ENCODE results near the gene SEC24C. TPM values are rescaled to one million over a fixed set of nuclear protein-coding genes. Genes with fewer than 3 reads are reported as not detected.

SEC24C gene
- total RNA-seq, 2 experiments from 2014 or later, result 53.6 to 87.1 TPM

- Histone ChIP-seq H2AFZ (ENCODE audit: low read length) (no peak overlapping the region), H3K27ac (ENCODE audit: low read depth, low read length, poor library complexity, severe bottlenecking) (no peak overlapping the region), H3K79me2 (ENCODE audit: insufficient read depth, low read depth, low read length) (peaks cover 26% of the 10 kb centered on the region; the same call in 1 of the 2 replicates), H3K9me3 (ENCODE audit: low read length) (no peaks in the 10 kb centered on the region), H3K4me2 (ENCODE audit: low read length) (no peak overlapping the region), H3K9me2 (ENCODE audit: insufficient read depth, low read length) (no peaks in the 10 kb centered on the region), H4K20me1 (ENCODE audit: insufficient read depth, low read length) (no peaks in the 10 kb centered on the region; the same call in 1 of the 2 replicates), H3K36me3 (ENCODE audit: insufficient read depth, low read length) (peaks cover 71% of the 10 kb centered on the region), H3K4me1 (ENCODE audit: insufficient read depth, low read length, poor library complexity, severe bottlenecking) (peaks cover 4% of the 10 kb centered on the region), H3K4me3 (ENCODE audit: low read depth, low read length, poor library complexity, severe bottlenecking) (no peak overlapping the region)
- DNase-seq (ENCODE audit: low spot score), result no peak
- TF ChIP-seq CTCF (conservative IDR thresholded peaks at IDR 0.05; ENCODE audit: low read length) (no peak), EZH2phosphoT487 (IDR thresholded peaks at IDR 0.05; ENCODE audit: borderline replicate concordance, low read depth, low read length) (no peak)
- ChIA-PET POLR2A (no interaction called here), CTCF (ENCODE audit: unreplicated experiment) (no interaction called here)
- no TSS peak for BruUV-seq (replicated peaks)
- intact Hi-C loops (cut with micrococcal nuclease; ENCODE audit: unreplicated experiment), result no loop called here
Observed at GRCh38 chr10:73750819-73751218, 6.6 kb downstream of the SEC24C start.

- H3K4me3 ChIP-seq (ENCODE audit: low read depth, low read length, poor library complexity, severe bottlenecking), result no peak overlapping the region
- intact Hi-C loops (cut with micrococcal nuclease; ENCODE audit: unreplicated experiment), result no loop called here
- POLR2A ChIA-PET, result interaction anchor here (0.7 to 1.3 kb wide), 3 partner anchors 11 to 68 kb away, joined by 3 to 4 read pairs (median 3); no protein-coding TSS in a partner anchor
- no peaks in the 10 kb centered on the region; the same call in 1 of the 2 replicates for H3K79me2 ChIP-seq (ENCODE audit: insufficient read depth, low read depth, low read length)
- BruUV-seq (replicated peaks), result no TSS peak
- peaks cover 61% of the 10 kb centered on the region for H3K36me3 ChIP-seq (ENCODE audit: insufficient read depth, low read length)
- DNase-seq (ENCODE audit: low spot score), result no peak
- CTCF ChIA-PET (ENCODE audit: unreplicated experiment), result no interaction called here
- no peaks in the 10 kb centered on the region for H4K20me1 ChIP-seq (ENCODE audit: insufficient read depth, low read length)
- H2AFZ ChIP-seq (ENCODE audit: low read length), result no peak overlapping the region
- TF ChIP-seq EZH2phosphoT487 (IDR thresholded peaks at IDR 0.05; ENCODE audit: borderline replicate concordance, low read depth, low read length), result no peak
- TF ChIP-seq CTCF (conservative IDR thresholded peaks at IDR 0.05; ENCODE audit: low read length), result no peak
- H3K9me2 ChIP-seq (ENCODE audit: insufficient read depth, low read length), result no peaks in the 10 kb centered on the region
- H3K4me1 ChIP-seq (ENCODE audit: insufficient read depth, low read length, poor library complexity, severe bottlenecking), result peaks cover 23% of the 10 kb centered on the region
- H3K27ac ChIP-seq (ENCODE audit: low read depth, low read length, poor library complexity, severe bottlenecking), result no peak overlapping the region
- no peak overlapping the region for H3K4me2 ChIP-seq (ENCODE audit: low read length)
- no peaks in the 10 kb centered on the region for H3K9me3 ChIP-seq (ENCODE audit: low read length)
Observed at GRCh38 chr10:73756183-73756582, 12.0 kb downstream of the SEC24C start.

- DNase-seq (ENCODE audit: low spot score), result no peak
- H3K27ac ChIP-seq (ENCODE audit: low read depth, low read length, poor library complexity, severe bottlenecking), result peak overlapping the region; percentile 64
- H3K79me2 ChIP-seq (ENCODE audit: insufficient read depth, low read depth, low read length), result no peaks in the 10 kb centered on the region; the same call in 1 of the 2 replicates
- CTCF ChIA-PET (ENCODE audit: unreplicated experiment), result interaction anchor here (1.2 kb wide), 1 partner anchor 15 kb away, joined by 3 read pairs; the partner anchor contains the start of gene SEC24C
- no peaks in the 10 kb centered on the region for H3K9me3 ChIP-seq (ENCODE audit: low read length)
- no peak overlapping the region for H2AFZ ChIP-seq (ENCODE audit: low read length)
- intact Hi-C loops (cut with micrococcal nuclease; ENCODE audit: unreplicated experiment), result no loop called here
- TF ChIP-seq CTCF (conservative IDR thresholded peaks at IDR 0.05; ENCODE audit: low read length), result no peak
- no peak for TF ChIP-seq EZH2phosphoT487 (IDR thresholded peaks at IDR 0.05; ENCODE audit: borderline replicate concordance, low read depth, low read length)
- peak overlapping the region; percentile 57 for H3K4me2 ChIP-seq (ENCODE audit: low read length)
- no peaks in the 10 kb centered on the region for H3K9me2 ChIP-seq (ENCODE audit: insufficient read depth, low read length)
- peaks cover 63% of the 10 kb centered on the region for H3K36me3 ChIP-seq (ENCODE audit: insufficient read depth, low read length)
- H3K4me1 ChIP-seq (ENCODE audit: insufficient read depth, low read length, poor library complexity, severe bottlenecking), result peaks cover 23% of the 10 kb centered on the region
- no TSS peak for BruUV-seq (replicated peaks)
- no peaks in the 10 kb centered on the region for H4K20me1 ChIP-seq (ENCODE audit: insufficient read depth, low read length)
- H3K4me3 ChIP-seq (ENCODE audit: low read depth, low read length, poor library complexity, severe bottlenecking), result no peak overlapping the region
- POLR2A ChIA-PET, result interaction anchor here (0.5 to 2.5 kb wide), 7 partner anchors 9 to 1008 kb away, joined by 3 to 15 read pairs (median 4); partner anchors contain the start of genes CHCHD1 and SEC24C
Observed at GRCh38 chr10:73758704-73759511, 14.7 kb downstream of the SEC24C start.
